ENCODE data around the gene CEBPG.

GRCh38 chr19:33397536-33398360, 24.2 kb downstream of the CEBPG start:
- no peak for TF ChIP-seq CTCF (IDR thresholded peaks at IDR 0.05)
- no peak for TF ChIP-seq POLR2A (IDR thresholded peaks at IDR 0.05)
